IMR-90 (cell line): Measurements from ENCODE around the gene CACNA2D3. TPM values are rescaled to one million over a fixed set of nuclear protein-coding genes. Genes with fewer than 3 reads are reported as not detected.

Experiments used
- ATAC-seq: fragments of 200-7000 bp; cut with Tn5 transposase; 2 replicates; pipeline ENCODE4 v1.9.1; 2020; ENCODE audit warnings: low read depth, mild to moderate bottlenecking, moderate library complexity
- BruUV-seq: library from RNA; stranded (reverse); fragments of 400-500 nt; replicated peaks from 2 replicates; lab custom pipeline; 2021; lab: Mats Ljungman, UMichigan
- CTCF ChIA-PET: fragments of 300-600 bp; formaldehyde crosslinking; extraction: SDS; loops from one replicate; lab custom pipeline; 2021; ENCODE audit warnings: antibody characterized with exemption; lab: Yijun Ruan, JAX
- POLR2A ChIA-PET: fragments of 300-600 bp; sonication (Branson Sonifier 250); formaldehyde crosslinking; loops from one replicate; lab custom pipeline; 2022; ENCODE audit warnings: antibody characterized with exemption; ENCODE audit not compliant: unreplicated experiment; lab: Charles Lee
- DNase-seq: peaks from one replicate; pipeline ENCODE4 v3.0.0; 2013
- H2AFZ ChIP-seq: replicated peaks from 2 replicates; pipeline ENCODE3; 2013; ENCODE audit warnings: low read length, mild to moderate bottlenecking; ENCODE audit not compliant: poor library complexity
- H2AK5ac ChIP-seq: 2 replicates; pipeline ENCODE4 v1.6.1; 2013; ENCODE audit warnings: low read depth, low read length, inconsistent platforms
- H2AK9ac ChIP-seq: replicated peaks from 2 replicates; pipeline ENCODE3; 2013; ENCODE audit warnings: mild to moderate bottlenecking, low read depth, low read length, moderate library complexity; ENCODE audit not compliant: poor library complexity
- H2BK120ac ChIP-seq: 2 replicates; pipeline ENCODE4 v1.6.1; 2013; ENCODE audit warnings: low read depth, low read length, inconsistent platforms
- H2BK15ac ChIP-seq: 3 replicates; pipeline ENCODE4 v1.6.1; 2013; ENCODE audit warnings: low read depth, low read length, inconsistent platforms
- H2BK20ac ChIP-seq: 2 replicates; pipeline ENCODE4 v1.6.1; 2013; ENCODE audit warnings: low read depth, mild to moderate bottlenecking, inconsistent platforms, low read length, moderate library complexity
- H2BK5ac ChIP-seq: 2 replicates; pipeline ENCODE4 v1.6.1; 2013; ENCODE audit warnings: mild to moderate bottlenecking, low read depth, low read length, inconsistent platforms; ENCODE audit not compliant: poor library complexity, severe bottlenecking
- H3K14ac ChIP-seq: replicated peaks from 2 replicates; pipeline ENCODE4 v1.6.1; 2013; ENCODE audit warnings: low read depth, low read length, inconsistent platforms
- H3K18ac ChIP-seq: 2 replicates; pipeline ENCODE4 v1.6.1; 2013; ENCODE audit warnings: low read depth, low read length, control low read depth
- H3K23ac ChIP-seq: 2 replicates; pipeline ENCODE4 v1.6.1; 2013; ENCODE audit warnings: low read depth, low read length, inconsistent platforms
- H3K27ac ChIP-seq: 2 replicates; pipeline ENCODE4 v1.5.1; 2013; ENCODE audit warnings: mild to moderate bottlenecking, control low read depth, low read length; ENCODE audit not compliant: insufficient read depth
- H3K27me3 ChIP-seq: 2 replicates; pipeline ENCODE4 v1.6.1; 2013; ENCODE audit warnings: low read length; ENCODE audit not compliant: control insufficient read depth, insufficient read depth
- H3K36me3 ChIP-seq: 2 replicates; pipeline ENCODE4 v1.6.1; 2013; ENCODE audit warnings: low read length, mixed read lengths; ENCODE audit not compliant: control insufficient read depth, insufficient read depth
- H3K4ac ChIP-seq: 2 replicates; pipeline ENCODE4 v1.6.1; 2013; ENCODE audit warnings: low read depth, low read length, inconsistent platforms
- H3K4me1 ChIP-seq: 2 replicates; pipeline ENCODE4 v1.6.1; 2013; ENCODE audit warnings: low read length, mixed read lengths; ENCODE audit not compliant: control insufficient read depth, insufficient read depth
- H3K4me2 ChIP-seq: 2 replicates; pipeline ENCODE4 v1.6.1; 2013; ENCODE audit warnings: low read depth, mild to moderate bottlenecking, control low read depth, low read length, moderate library complexity
- H3K4me3 ChIP-seq: 2 replicates; pipeline ENCODE4 v1.5.1; 2013; ENCODE audit warnings: low read depth, mild to moderate bottlenecking, control low read depth, low read length, moderate library complexity; ENCODE audit not compliant: insufficient read depth
- H3K56ac ChIP-seq: 2 replicates; pipeline ENCODE4 v1.6.1; 2013; ENCODE audit warnings: low read length, inconsistent platforms; ENCODE audit not compliant: insufficient read depth; ENCODE audit errors: extremely low read depth
- H3K79me1 ChIP-seq, 2 experiments: 2 replicates each; pipeline ENCODE4 v1.6.1; 2013; ENCODE audit warnings: low read length in 2 of 2, inconsistent platforms in 1 of 2, low read depth in 1 of 2
- H3K9ac ChIP-seq: 2 replicates; pipeline ENCODE4 v1.6.1; 2013; ENCODE audit warnings: low read depth, low read length, control low read depth
- H3K9me1 ChIP-seq: 2 replicates; pipeline ENCODE4 v1.6.1; 2013; ENCODE audit warnings: low read length, inconsistent platforms; ENCODE audit not compliant: insufficient read depth
- H3K9me3 ChIP-seq: 2 replicates; pipeline ENCODE4 v1.6.1; 2013; ENCODE audit warnings: low read length; ENCODE audit not compliant: control insufficient read depth, insufficient read depth
- H4K20me1 ChIP-seq: 2 replicates; pipeline ENCODE4 v1.6.1; 2013; ENCODE audit warnings: low read length, inconsistent platforms; ENCODE audit not compliant: insufficient read depth
- H4K5ac ChIP-seq: 2 replicates; pipeline ENCODE4 v1.6.1; 2013; ENCODE audit warnings: mild to moderate bottlenecking, low read depth, low read length, control low read depth
- H4K8ac ChIP-seq, 2 experiments: 2 replicates each; pipeline ENCODE4 v1.6.1; 2013; ENCODE audit warnings: low read depth in 2 of 2, low read length in 2 of 2, control low read depth in 1 of 2, inconsistent platforms in 1 of 2
- H4K91ac ChIP-seq: 2 replicates; pipeline ENCODE4 v1.6.1; 2013; ENCODE audit warnings: low read depth, low read length, inconsistent platforms; ENCODE audit not compliant: insufficient read depth
- MAZ ChIP-seq: IDR thresholded peaks from 2 replicates; pipeline ENCODE4 v1.6.1; 2012; ENCODE audit warnings: low read depth, mild to moderate bottlenecking, low read length, improper control_type of control experiment, moderate library complexity, borderline replicate concordance
- RFX5 ChIP-seq: IDR thresholded peaks from 2 replicates; pipeline ENCODE4 v1.8.0; 2012; ENCODE audit warnings: low read depth, mild to moderate bottlenecking, low read length, moderate library complexity
- WGBS, 2 experiments: methylation state at CpG; one replicate each; pipeline versions ENCODE4 v1.1.5 to v1.1.7; 2013; ENCODE audit warnings: missing lambda C conversion rate in 2 of 2; ENCODE audit not compliant: insufficient read length in 1 of 2; ENCODE audit errors: extremely low coverage in 2 of 2; 5-methylcytosine and 5-hydroxymethylcytosine counted together
- dilution Hi-C: fragments of 300-500 bp; cut with HindIII; formaldehyde crosslinking; loops from one replicate; pipeline ENCODE4 v1.14.3; 2018; ENCODE audit warnings: low sequenced_read_pairs; ENCODE audit not compliant: unreplicated experiment
- in situ Hi-C: fragments of 300-500 bp; cut with MboI; formaldehyde crosslinking; loops from 3 replicates; pipeline ENCODE4 v1.14.3; 2019; ENCODE audit warnings: low sequenced_read_pairs, inconsistent platforms, mixed read lengths
- intact Hi-C: fragments of 100-400 bp; cut with micrococcal nuclease; formaldehyde crosslinking; loops from 2 replicates; pipeline ENCODE4 v1.10.0; 2022
- polyA plus RNA-seq, 3 experiments: library from polyadenylated mRNA; depleted of rRNA; stranded (reverse); fragments of >200 nt; gene quantifications; 2 replicates each; pipeline ENCODE4 v1.2.3, GENCODE V29; 2012; ENCODE audit warnings: low replicate concordance in 1 of 3
- total RNA-seq: library from RNA; depleted of rRNA; stranded (reverse); fragments of >200 nt; gene quantifications from 2 replicates; pipeline ENCODE4 v1.2.3, GENCODE V29; 2012

CACNA2D3 gene
- total and polyA plus RNA-seq, 2 of the 4 experiments (the other 2 are of a cell fraction), result 0.36 to 0.41 TPM

- TF ChIP-seq MAZ (no peak), RFX5 (peak; percentile 61; the same call in 1 of the 2 replicates)
- Histone ChIP-seq H3K4me3 (no peak overlapping the region), H2BK20ac (no peak overlapping the region), H4K20me1 (no peaks in the 10 kb centered on the region), H4K8ac (no peak overlapping the region), H2AK9ac (peak overlapping the region; percentile 45), H3K27me3 (no peaks in the 10 kb centered on the region; the same call in 1 of the 2 replicates), H3K18ac (no peak overlapping the region), H3K27ac (no peak overlapping the region), H3K9me1 (no peaks in the 10 kb centered on the region), H4K5ac (no peak overlapping the region), H2AFZ (peak overlapping the region; percentile 58), H2BK5ac (no peak overlapping the region), H3K9me3 (no peaks in the 10 kb centered on the region), H3K14ac (no peak overlapping the region; the same call in 1 of the 2 replicates), H2BK120ac (no peak overlapping the region), H3K4me2 (no peak overlapping the region), H3K56ac (no peak overlapping the region), H4K91ac (no peak overlapping the region), H3K9ac (no peak overlapping the region), H3K36me3 (no peaks in the 10 kb centered on the region), H3K23ac (peak overlapping the region; percentile 38), H3K4ac (0 out of 2 replicates have a peak overlapping the region, but pooled peaks have one; percentile 7), H2BK15ac (no peak overlapping the region), H3K4me1 (no peaks in the 10 kb centered on the region), H3K79me1 (no peaks in the 10 kb centered on the region), H2AK5ac (peak overlapping the region; percentile 7; the same call in 1 of the 2 replicates)
- DNase-seq (peak; percentile 60), ATAC-seq (peak; percentile 62)
- no TSS peak for BruUV-seq
- intact Hi-C loops, result no loop called here
- WGBS, 2 experiments, result no CpG with 5 or more reads among the region's 6 CpGs
- in situ Hi-C loops, result loop anchor here (5.0 to 10.0 kb wide), 2 partner anchors 72 to 785 kb away; no protein-coding TSS in a partner anchor
- dilution Hi-C loops, result no loop called here
- ChIA-PET CTCF (no interaction called here), POLR2A (no interaction called here)
Measured at GRCh38 chr3:54939557-54940300, 817.4 kb downstream of the CACNA2D3 start.
